ENCODE data around the gene DHRSX. TPM values are rescaled to one million over a fixed set of nuclear protein-coding genes. Genes with fewer than 3 reads are reported as not detected.

Gene DHRSX
- polyA plus RNA-seq, 1 donor from 2014 or later: 15.7 TPM

DNA sequence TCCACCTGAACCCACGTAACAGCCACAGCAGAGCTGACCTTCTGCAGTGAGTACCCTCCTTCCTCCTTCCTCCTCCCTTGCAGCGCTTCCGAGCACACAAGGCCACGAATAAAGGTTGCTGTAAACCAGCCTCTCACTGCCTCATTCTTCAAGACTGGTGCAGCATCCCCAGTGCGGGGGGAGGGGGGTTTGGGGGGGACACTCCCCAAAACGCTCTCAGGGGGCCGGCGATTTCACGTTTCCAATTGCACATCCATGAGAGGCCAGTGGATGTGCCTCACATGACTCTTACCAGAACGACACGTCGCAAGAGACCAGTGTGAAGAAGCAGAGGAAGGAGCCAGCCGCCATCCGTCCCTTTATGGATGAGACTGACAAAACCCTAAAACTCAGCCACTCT, 5.2 kb downstream of the DHRSX start:
- Histone ChIP-seq H3K9me3 (ENCODE audit: low read length) (no peaks in the 10 kb centered on the region), H3K9me2 (ENCODE audit: insufficient read depth, low read length) (no peaks in the 10 kb centered on the region), H3F3A (ENCODE audit: insufficient read depth, low read length, poor library complexity, severe bottlenecking) (no peaks in the 10 kb centered on the region), H2AFZ (ENCODE audit: low read depth, low read length) (no peak overlapping the region), H3K36me3 (ENCODE audit: insufficient read depth, low read length) (no peaks in the 10 kb centered on the region), H3K27me3 (ENCODE audit: insufficient read depth, low read depth, low read length) (no peaks in the 10 kb centered on the region), H3K4me2 (ENCODE audit: low read length) (no peak overlapping the region), H4K20me1 (ENCODE audit: insufficient read depth) (no peaks in the 10 kb centered on the region), H3K27ac (ENCODE audit: low read length) (no peak overlapping the region), H3K9ac (ENCODE audit: low read length) (no peak overlapping the region), H3K79me2 (replicated peaks; ENCODE audit: insufficient read depth, low read length) (peaks cover 66% of the 10 kb centered on the region), H3K4me3 (ENCODE audit: low read length) (no peak overlapping the region)
- TF ChIP-seq CTCF (IDR thresholded peaks at IDR 0.05; ENCODE audit: poor library complexity, severe bottlenecking): no peak
- no peak for TF ChIP-seq EZH2 (IDR thresholded peaks at IDR 0.05; ENCODE audit: borderline replicate concordance, insufficient read depth, low read length, poor library complexity, severe bottlenecking)
- TF ChIP-seq POLR2AphosphoS5 (IDR thresholded peaks at IDR 0.05): no peak
- no peak for TF ChIP-seq REST (IDR thresholded peaks at IDR 0.05; ENCODE audit: borderline replicate concordance)
- no peak for TF ChIP-seq MXI1 (conservative IDR thresholded peaks at IDR 0.05; ENCODE audit: poor library complexity, severe bottlenecking)
- TF ChIP-seq SMC3 (conservative IDR thresholded peaks at IDR 0.05; ENCODE audit: poor library complexity): no peak
- no peak for TF ChIP-seq RAD21 (conservative IDR thresholded peaks at IDR 0.05)
- TF ChIP-seq TAF1 (IDR thresholded peaks at IDR 0.05; ENCODE audit: low read depth): no peak
- no peak for TF ChIP-seq EP300 (conservative IDR thresholded peaks at IDR 0.05; ENCODE audit: poor library complexity, severe bottlenecking)

- TF ChIP-seq POLR2AphosphoS5 (IDR thresholded peaks at IDR 0.05) (no peak), SMC3 (conservative IDR thresholded peaks at IDR 0.05; ENCODE audit: poor library complexity) (no peak), TAF1 (IDR thresholded peaks at IDR 0.05; ENCODE audit: low read depth) (no peak), CTCF (IDR thresholded peaks at IDR 0.05; ENCODE audit: poor library complexity, severe bottlenecking) (no peak), EZH2 (IDR thresholded peaks at IDR 0.05; ENCODE audit: borderline replicate concordance, insufficient read depth, low read length, poor library complexity, severe bottlenecking) (no peak), REST (IDR thresholded peaks at IDR 0.05; ENCODE audit: borderline replicate concordance) (no peak), MXI1 (conservative IDR thresholded peaks at IDR 0.05; ENCODE audit: poor library complexity, severe bottlenecking) (no peak), EP300 (conservative IDR thresholded peaks at IDR 0.05; ENCODE audit: poor library complexity, severe bottlenecking) (no peak)
- Histone ChIP-seq H2AFZ (ENCODE audit: low read depth, low read length) (no peak overlapping the region), H3K4me3 (ENCODE audit: low read length) (no peak overlapping the region), H3K27me3 (ENCODE audit: insufficient read depth, low read depth, low read length) (no peaks in the 10 kb centered on the region), H3K36me3 (ENCODE audit: insufficient read depth, low read length) (peaks cover 19% of the 10 kb centered on the region), H3K79me2 (replicated peaks; ENCODE audit: insufficient read depth, low read length) (peaks cover 44% of the 10 kb centered on the region), H3K9me3 (ENCODE audit: low read length) (peaks cover 14% of the 10 kb centered on the region), H3K9ac (ENCODE audit: low read length) (no peak overlapping the region), H4K20me1 (ENCODE audit: insufficient read depth) (no peaks in the 10 kb centered on the region), H3K27ac (ENCODE audit: low read length) (no peak overlapping the region), H3F3A (ENCODE audit: insufficient read depth, low read length, poor library complexity, severe bottlenecking) (no peaks in the 10 kb centered on the region), H3K4me2 (ENCODE audit: low read length) (no peak overlapping the region), H3K9me2 (ENCODE audit: insufficient read depth, low read length) (no peaks in the 10 kb centered on the region)
Observed at GRCh38 chrX:2492531-2493218, 8.1 kb downstream of the DHRSX start.

Measured in neural cell (in vitro differentiated cells).